Lower leg skin (tissue), 3 donors: Measurements from ENCODE around the gene KCNT2.

Experiments
- POLR2A ChIP-seq, 2 donors: fragments of 450-650 bp; IDR thresholded peaks; one replicate each; pipeline ENCODE4 v1.6.1; 2016 to 2017; ENCODE audit warnings: antibody characterized with exemption in 2 of 2, mild to moderate bottlenecking in 1 of 2, moderate library complexity in 1 of 2
- TF ChIP-seq, protein P1 (sequence below), 3 donors: fragments of 450-650 bp; IDR thresholded peaks; one replicate each; pipeline ENCODE4 v1.5.1; 2016; ENCODE audit warnings: antibody characterized with exemption in 3 of 3, mild to moderate bottlenecking in 3 of 3, moderate library complexity in 2 of 3

DNA sequence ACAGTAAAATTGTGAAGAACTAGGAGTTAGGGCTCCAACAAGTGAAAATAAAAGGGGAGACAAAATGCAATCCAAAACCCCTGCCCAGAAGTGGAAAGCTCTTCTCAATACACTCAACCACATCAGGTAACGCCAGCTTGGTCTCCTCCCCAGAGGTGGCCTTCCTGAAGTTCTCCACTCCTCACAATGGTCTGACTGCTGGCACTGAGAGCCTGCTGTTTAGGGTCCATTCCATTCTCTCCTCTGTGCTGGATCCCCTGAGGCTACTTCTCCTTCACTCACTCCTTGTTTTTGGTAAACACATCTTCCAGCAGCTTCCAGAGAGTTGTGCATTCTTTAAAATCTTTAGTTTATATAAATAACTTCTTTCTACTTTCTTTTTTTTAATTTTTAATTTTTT, 189.5 kb downstream of the KCNT2 start:
- TF ChIP-seq, protein P1, sequence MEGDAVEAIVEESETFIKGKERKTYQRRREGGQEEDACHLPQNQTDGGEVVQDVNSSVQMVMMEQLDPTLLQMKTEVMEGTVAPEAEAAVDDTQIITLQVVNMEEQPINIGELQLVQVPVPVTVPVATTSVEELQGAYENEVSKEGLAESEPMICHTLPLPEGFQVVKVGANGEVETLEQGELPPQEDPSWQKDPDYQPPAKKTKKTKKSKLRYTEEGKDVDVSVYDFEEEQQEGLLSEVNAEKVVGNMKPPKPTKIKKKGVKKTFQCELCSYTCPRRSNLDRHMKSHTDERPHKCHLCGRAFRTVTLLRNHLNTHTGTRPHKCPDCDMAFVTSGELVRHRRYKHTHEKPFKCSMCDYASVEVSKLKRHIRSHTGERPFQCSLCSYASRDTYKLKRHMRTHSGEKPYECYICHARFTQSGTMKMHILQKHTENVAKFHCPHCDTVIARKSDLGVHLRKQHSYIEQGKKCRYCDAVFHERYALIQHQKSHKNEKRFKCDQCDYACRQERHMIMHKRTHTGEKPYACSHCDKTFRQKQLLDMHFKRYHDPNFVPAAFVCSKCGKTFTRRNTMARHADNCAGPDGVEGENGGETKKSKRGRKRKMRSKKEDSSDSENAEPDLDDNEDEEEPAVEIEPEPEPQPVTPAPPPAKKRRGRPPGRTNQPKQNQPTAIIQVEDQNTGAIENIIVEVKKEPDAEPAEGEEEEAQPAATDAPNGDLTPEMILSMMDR (IDR thresholded peaks at IDR 0.05): no peak
- TF ChIP-seq POLR2A (IDR thresholded peaks at IDR 0.05): no peak
